Measurements from ENCODE around the gene CAMK2N1. TPM values are rescaled to one million over a fixed set of nuclear protein-coding genes. Genes with fewer than 3 reads are reported as not detected.
A peak's percentile ranks its signal among the peaks of the same experiment; 100 is the strongest.

Gene CAMK2N1
- total RNA-seq, 2 donors from 2014 or later = 10.2 to 16.2 TPM

DNA sequence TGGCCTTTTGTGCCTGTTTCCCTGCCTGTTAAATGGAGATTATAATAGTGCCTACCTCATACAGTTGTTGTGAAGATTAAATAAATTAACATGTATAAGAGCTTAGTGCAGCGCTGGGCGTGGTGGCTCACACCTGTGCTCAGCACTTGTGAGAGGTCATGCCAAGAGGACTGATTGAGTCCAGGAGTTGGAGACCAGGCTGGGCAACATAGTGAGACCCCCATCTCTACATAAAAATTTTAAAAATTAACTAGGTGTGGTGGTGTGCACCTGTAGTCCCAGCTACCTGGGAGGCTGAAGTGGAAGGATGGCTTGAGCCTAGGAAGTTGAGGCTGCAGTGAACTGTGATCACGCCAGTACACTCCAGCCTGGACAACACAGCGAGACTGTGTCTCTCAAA lies 12.1 kb downstream of the CAMK2N1 start:
- no peak for TF ChIP-seq CTCF (conservative IDR thresholded peaks at IDR 0.05)
- Histone ChIP-seq H3K27ac (ENCODE audit: low read depth, low read length) (no peak overlapping the region), H3K36me3 (ENCODE audit: control insufficient read depth, insufficient read depth, low read length) (no peaks in the 10 kb centered on the region), H3K27me3 (ENCODE audit: control insufficient read depth, insufficient read depth, low read length, poor library complexity, severe bottlenecking) (peaks cover 15% of the 10 kb centered on the region), H3K4me3 (ENCODE audit: low read length) (no peak overlapping the region), H3K9me3 (ENCODE audit: control insufficient read depth, low read length) (no peaks in the 10 kb centered on the region), H3K4me1 (ENCODE audit: control insufficient read depth, insufficient read depth, low read length) (peaks cover 9% of the 10 kb centered on the region), H3K9ac (ENCODE audit: extremely low read depth, low read length, poor library complexity, severe bottlenecking) (no peak overlapping the region)
- Mint-ChIP-seq H3K27ac (no peak overlapping the region), H3K36me3 (ENCODE audit: low read depth) (no peaks in the 10 kb centered on the region), H3K4me1 (peaks cover 30% of the 10 kb centered on the region), H3K27me3 (ENCODE audit: insufficient read depth) (peaks cover 45% of the 10 kb centered on the region), H3K4me3 (no peak overlapping the region), H3K9me3 (no peaks in the 10 kb centered on the region)
- WGBS, 2 experiments (ENCODE audit: insufficient coverage in 1 of 2, insufficient read length in 1 of 2) = 91% methylated on average over 3 of the region's 4 CpGs; no CpG with 5 or more reads in 1 of the 2 experiments
- DNase-seq = no peak

DNA sequence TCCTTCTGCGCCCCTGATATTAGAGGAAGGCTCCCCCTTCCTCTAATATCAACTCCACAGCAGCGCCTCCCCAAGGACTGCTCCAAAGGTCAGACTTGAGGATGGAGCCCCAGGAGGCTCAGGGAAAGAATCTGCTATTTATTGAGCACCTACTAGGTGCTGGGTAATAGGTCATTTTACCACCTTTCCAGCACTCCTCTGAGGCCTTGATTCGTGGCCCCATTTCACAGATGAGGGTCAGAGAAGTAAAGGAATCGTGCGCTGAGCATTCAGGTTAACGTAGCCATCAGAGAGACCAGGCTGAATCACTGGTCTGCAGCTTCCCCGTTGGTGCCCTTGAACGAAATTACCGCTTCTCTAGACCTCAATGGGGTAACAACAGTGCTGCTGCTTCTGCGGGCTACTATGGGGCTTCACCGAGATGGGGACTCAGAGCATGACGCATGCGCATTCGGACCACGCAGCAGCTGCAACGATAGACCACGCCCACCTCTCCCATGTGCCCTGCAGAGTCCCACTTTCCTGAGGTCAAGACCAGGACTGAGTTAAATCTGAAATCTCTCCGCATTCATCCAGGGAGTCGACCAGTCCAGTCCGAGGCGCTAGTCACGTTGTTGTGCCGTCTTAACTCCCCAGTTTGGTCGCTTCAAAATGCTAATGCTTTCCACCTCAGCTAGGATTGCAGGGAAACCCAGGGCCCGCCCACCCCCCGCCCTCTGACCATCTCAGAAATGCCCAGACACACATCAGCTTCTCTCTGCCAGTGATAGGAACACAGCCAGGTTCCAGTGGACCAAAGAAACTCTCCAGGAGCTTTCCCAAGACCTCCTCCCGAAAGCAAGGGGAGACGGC lies 12.9 kb downstream of the CAMK2N1 start:
- DNase-seq = peak; percentile 93
- H3K27me3 Mint-ChIP-seq (ENCODE audit: insufficient read depth) = peaks cover 37% of the 10 kb centered on the region
- no peak for TF ChIP-seq CTCF (conservative IDR thresholded peaks at IDR 0.05)
- peaks cover 9% of the 10 kb centered on the region for H3K4me1 ChIP-seq (ENCODE audit: control insufficient read depth, insufficient read depth, low read length)
- H3K27ac Mint-ChIP-seq = no peak overlapping the region
- no peak overlapping the region for H3K9ac ChIP-seq (ENCODE audit: extremely low read depth, low read length, poor library complexity, severe bottlenecking)
- peak overlapping the region; percentile 48 for H3K4me3 Mint-ChIP-seq
- H3K36me3 Mint-ChIP-seq (ENCODE audit: low read depth) = no peaks in the 10 kb centered on the region
- peaks cover 25% of the 10 kb centered on the region for H3K4me1 Mint-ChIP-seq
- H3K9me3 ChIP-seq (ENCODE audit: control insufficient read depth, low read length) = no peaks in the 10 kb centered on the region
- peaks cover 23% of the 10 kb centered on the region for H3K27me3 ChIP-seq (ENCODE audit: control insufficient read depth, insufficient read depth, low read length, poor library complexity, severe bottlenecking)
- WGBS, 2 experiments (ENCODE audit: insufficient coverage in 1 of 2, insufficient read length in 1 of 2) = 35 to 41% methylated on average over 24 to 28 of the region's 28 CpGs
- no peak overlapping the region for H3K4me3 ChIP-seq (ENCODE audit: low read length)
- no peaks in the 10 kb centered on the region for H3K36me3 ChIP-seq (ENCODE audit: control insufficient read depth, insufficient read depth, low read length)
- H3K9me3 Mint-ChIP-seq = no peaks in the 10 kb centered on the region
- H3K27ac ChIP-seq (ENCODE audit: low read depth, low read length) = no peak overlapping the region

GRCh38 chr1:20472121-20472520 lies 13.9 kb downstream of the CAMK2N1 start:
- Mint-ChIP-seq H3K27me3 (ENCODE audit: insufficient read depth) (peaks cover 30% of the 10 kb centered on the region), H3K9me3 (no peaks in the 10 kb centered on the region), H3K4me3 (no peak overlapping the region), H3K27ac (no peak overlapping the region), H3K4me1 (peaks cover 19% of the 10 kb centered on the region), H3K36me3 (ENCODE audit: low read depth) (no peaks in the 10 kb centered on the region)
- DNase-seq = no peak
- Histone ChIP-seq H3K9ac (ENCODE audit: extremely low read depth, low read length, poor library complexity, severe bottlenecking) (no peak overlapping the region), H3K27ac (ENCODE audit: low read depth, low read length) (no peak overlapping the region), H3K4me1 (ENCODE audit: control insufficient read depth, insufficient read depth, low read length) (peaks cover 5% of the 10 kb centered on the region), H3K36me3 (ENCODE audit: control insufficient read depth, insufficient read depth, low read length) (no peaks in the 10 kb centered on the region), H3K9me3 (ENCODE audit: control insufficient read depth, low read length) (no peaks in the 10 kb centered on the region), H3K4me3 (ENCODE audit: low read length) (no peak overlapping the region), H3K27me3 (ENCODE audit: control insufficient read depth, insufficient read depth, low read length, poor library complexity, severe bottlenecking) (peaks cover 28% of the 10 kb centered on the region)
- 86 to 89% methylated on average over 2 to 4 of the region's 4 CpGs for WGBS, 2 experiments (ENCODE audit: insufficient coverage in 1 of 2, insufficient read length in 1 of 2)
- no peak for TF ChIP-seq CTCF (conservative IDR thresholded peaks at IDR 0.05)

Data from endodermal cell (in vitro differentiated cells).